A204.1 (cell line): Measurements from ENCODE around the gene HOXA3.

Source experiments
- FAIRE-seq: peaks from 2 replicates; lab custom pipeline; 2012; peaks lifted over from hg19 to GRCh38; lab: Jason Lieb, UNC

HOXA3 gene

DNA sequence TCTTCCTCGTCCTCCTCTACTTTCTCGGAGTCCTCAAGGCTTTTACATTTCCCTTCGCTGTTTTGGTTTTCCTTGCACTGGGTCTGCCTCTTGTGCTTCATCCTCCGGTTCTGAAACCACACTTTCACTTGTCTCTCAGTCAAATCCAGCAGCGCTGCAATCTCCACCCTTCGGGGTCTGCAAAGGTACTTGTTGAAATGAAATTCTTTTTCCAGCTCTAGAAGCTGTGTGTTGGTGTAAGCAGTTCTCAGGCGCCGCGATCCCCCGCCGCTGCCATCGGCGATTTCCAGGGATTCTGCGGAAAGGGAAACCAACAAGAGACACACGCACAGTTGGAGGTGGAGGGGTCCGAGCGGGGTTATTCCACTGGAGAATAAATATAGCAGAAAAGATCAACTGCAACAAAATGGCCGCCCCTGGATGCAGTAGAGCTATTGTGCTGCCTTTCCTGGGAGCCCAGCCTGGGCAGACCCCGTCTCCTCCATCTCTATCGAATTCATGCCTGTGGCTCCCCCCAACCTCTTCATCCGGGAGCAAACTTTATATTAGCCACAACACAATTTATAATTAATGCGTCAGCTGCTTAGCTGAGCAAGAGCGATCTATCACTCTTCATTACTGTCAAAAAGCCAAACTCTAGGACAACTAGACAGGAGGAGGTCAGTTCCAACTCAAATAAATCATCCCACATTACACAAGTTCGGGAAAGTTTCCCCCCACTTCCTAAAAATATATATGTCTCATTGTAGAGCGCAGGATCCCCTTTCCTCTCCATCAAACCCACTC, 51.0 kb downstream of the HOXA3 start:
- FAIRE-seq = no peak

DNA sequence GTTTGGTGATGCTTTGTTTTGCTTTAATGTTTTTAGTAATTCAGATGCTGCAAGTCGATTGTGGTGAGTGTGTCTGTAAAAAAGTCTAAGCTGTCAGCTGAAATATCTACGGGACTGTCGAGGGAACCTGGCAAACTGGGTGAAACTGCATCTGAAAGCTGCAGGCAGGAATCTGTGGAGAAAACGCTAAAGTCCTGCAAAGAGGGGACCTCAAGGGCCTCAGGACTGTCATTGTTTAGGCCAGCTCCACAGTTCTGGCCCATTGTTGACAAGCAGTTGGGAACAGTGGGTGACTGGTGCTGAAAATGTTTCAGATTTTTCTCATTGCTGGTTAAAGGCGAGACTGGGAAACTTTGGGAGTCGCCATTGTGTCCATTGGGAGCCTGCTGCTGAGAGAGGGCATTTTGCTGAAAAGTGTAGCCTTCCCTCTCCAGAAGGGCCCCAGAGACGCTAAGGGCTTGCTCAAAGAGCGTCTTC, 51.7 kb downstream of the HOXA3 start:
- FAIRE-seq = no peak

DNA sequence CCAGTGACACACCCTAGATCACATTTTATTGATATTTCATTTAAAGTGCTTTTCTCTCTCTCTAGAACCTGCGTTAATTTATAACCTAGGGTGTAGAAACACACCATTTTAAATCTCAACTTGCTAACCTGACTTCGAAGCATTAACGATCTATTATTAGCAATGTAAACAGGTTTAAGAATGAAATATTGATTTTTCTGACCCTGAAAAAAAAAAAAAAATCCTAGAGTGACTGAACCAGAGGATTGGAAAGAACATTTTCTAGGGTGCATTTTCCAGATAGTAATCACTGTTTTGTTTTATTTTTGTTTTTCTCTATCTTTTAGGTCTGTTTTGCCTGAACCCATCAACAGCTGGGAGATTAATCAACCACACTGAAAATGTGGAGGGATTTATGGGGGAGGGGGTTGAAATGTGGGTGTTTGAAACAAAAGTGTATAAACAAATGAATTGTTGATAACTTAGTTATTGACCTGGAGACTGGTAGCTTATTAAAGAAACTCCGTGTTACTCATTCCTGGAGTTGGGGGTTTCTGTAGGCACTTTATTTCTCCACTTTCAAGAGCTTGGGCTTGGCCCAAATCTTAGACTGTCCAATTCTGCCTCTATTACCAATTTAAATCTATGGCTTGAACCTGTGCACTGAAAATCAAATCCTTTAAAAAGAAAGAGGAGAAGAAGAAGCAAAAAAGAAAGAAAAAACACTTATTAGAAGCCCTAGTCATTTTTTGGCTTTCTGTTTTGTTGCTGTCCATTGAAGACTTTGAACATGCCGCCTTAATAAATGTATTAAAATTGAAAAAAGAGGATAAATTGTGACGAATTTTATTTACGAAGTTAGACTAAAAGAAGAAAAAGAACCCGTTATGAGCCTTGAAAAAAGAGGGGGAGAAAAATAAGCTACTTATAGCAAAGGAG, 52.7 kb downstream of the HOXA3 start:
- FAIRE-seq = no peak

DNA sequence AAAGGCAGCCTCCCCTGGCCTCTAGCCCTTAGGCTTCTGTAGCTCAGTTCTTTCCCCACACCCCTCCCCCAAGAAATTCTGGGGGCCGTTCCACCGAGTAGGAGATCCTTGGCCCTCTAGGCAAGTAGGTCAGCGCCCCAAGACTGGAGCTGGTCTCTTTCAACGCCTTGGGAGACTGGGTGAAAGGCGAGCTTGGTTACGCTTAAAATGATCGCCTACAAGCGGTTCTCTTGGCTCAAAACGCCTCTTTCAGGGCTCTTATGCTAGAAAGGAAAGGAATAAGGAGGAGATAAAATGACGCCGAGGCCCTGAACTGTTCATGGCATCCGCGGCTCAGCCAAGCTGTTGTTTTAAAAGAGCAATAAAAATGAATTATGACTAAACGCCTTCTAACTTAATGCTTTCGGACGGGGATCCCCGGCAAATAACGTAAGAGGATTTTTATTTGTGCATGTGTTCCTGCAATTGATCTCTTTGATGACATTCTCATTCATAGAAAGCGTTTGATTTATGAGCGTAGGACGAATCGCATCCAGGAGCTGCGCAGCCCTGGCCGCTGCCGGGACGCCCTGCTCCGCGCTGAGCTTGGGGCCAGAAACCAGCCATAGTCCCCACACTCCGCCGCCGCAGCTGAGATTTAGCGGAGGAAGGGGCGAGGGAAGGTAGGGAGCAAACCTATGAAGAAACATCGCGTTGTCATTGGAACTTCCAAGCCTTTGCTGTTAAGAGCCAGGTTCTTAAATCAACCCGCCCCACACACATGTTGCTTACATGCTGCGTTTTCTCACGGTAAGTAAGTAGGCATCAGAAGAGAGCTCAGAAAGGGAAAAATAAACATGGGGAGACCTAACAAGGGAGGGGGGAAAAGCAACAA, 53.6 kb downstream of the HOXA3 start:
- FAIRE-seq = no peak

DNA sequence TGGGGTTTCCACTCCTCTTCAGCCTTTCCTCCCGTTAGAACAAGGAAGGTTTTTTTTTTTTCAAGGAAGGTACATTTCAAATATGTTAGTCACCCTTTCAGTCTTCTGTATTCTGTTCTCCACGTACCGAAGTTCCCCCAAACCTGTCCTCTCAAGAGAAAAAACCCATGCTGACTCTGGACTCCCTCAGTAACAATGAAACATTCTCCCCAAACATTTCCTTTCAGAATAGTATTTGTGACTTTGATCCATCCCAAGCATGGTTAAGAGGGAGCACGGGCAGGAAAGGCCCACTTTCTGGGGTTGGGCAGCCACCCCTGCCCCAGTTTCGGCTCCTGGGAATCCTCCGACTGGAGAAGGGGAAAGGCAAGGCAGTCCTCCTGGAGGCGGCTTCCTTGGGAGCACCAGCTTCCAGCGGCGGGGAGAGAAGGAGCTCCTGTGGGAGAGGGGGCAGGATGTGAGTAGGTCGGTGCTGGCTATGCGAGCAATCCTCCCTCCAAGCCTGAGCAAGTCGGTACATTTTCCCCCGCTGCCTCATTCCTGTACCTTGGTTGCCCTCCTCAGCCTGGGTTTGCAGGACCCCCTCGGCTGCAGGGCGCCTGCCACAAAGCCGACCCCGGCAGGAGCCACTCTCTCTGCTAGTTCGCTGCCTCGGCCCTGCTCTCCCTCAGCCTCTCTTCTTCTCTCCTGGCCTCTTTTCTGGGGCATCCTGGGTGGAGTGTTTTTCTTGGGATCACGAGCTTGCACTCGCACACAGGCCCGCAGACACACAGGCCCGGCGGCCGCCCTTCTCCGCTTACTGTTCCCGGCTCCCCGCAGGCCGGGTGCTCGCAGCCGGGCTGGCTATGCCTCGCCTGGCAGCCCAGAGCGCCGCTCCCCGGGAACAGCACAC, 54.5 kb downstream of the HOXA3 start:
- FAIRE-seq = no peak

DNA sequence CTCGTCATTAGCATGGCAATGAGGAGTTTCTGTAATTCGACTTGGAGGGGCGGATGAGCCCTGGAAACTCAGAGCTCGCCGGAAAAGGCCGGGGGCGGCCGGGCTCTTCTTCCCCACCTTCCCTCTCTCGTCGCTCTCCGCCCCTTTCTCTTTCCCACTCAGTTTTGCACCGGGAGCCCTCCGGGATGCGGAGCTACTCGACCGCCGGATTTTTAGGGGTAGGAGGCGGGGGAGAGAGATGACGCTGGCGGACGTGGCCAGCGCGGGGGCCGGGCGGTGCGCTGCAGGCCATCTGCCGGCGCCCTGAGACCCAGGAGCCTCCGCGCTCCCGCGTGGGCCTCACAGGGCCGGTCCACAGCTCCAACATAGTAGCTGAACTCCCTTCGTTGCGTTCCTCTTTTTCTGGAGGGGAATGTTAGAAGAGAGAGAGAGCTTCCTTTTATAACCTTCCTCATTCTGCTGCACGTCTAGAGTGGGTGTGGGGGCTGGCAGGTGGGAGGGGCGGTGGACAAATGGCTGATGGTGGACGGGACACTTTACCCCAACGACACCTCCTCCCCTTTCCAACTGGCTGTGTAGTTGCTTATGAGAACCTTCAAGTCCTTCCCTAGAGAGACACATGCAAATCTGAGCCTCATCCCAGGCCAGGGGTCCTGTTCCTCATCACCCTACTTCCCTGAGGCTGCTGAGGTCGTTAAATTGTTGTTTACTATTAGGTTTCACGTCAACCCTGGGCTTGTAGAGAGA, 55.4 kb downstream of the HOXA3 start:
- FAIRE-seq = no peak

DNA sequence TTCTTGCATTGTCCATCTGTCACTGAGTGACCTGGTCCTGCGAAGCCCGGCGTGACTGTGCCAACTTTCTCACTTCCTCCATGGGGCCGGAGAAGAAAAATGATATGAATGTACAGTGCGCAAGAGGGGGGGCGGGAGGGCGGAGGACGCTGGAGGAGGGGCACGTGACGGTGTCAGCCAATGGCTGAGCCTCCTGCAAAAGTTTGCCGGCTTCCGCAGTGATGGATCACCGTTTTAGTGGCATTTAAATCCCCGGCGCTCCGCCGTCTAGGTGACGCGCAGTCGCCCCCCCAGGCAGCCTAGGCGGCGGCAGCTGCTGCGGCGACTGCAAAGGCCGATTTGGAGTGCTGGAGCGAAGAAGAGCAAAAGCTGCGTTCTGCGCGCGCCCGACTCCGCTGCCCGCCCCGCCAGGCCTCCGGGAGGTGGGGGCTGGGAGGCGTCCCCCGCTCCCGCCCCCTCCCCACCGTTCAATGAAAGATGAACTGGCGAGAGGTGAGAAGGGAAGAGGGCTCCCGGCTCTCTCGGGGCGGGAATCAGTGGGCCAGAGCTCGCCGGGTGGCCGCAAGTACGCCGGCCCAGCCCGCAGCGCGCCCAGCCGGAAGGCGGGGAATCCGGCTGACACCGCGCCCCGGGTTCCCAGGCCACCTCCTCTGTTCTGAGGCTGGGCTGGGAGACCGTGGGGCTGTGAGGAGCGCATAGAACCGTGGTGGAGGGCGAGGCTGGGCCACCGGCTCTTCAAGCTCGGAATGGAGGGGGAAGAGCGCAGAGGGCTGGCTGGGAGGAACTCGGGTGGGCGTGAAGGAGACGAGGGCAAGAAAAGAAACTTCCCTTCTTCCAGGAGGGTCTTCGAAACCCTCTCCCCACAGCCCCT, 56.3 kb downstream of the HOXA3 start, which contains the start of gene HOXA1:
TSS of gene HOXA1 (minus strand) at position 104 of the 871 bp plus-strand sequence. CDS start at position 16, 88 bp downstream.
- no peak for FAIRE-seq

DNA sequence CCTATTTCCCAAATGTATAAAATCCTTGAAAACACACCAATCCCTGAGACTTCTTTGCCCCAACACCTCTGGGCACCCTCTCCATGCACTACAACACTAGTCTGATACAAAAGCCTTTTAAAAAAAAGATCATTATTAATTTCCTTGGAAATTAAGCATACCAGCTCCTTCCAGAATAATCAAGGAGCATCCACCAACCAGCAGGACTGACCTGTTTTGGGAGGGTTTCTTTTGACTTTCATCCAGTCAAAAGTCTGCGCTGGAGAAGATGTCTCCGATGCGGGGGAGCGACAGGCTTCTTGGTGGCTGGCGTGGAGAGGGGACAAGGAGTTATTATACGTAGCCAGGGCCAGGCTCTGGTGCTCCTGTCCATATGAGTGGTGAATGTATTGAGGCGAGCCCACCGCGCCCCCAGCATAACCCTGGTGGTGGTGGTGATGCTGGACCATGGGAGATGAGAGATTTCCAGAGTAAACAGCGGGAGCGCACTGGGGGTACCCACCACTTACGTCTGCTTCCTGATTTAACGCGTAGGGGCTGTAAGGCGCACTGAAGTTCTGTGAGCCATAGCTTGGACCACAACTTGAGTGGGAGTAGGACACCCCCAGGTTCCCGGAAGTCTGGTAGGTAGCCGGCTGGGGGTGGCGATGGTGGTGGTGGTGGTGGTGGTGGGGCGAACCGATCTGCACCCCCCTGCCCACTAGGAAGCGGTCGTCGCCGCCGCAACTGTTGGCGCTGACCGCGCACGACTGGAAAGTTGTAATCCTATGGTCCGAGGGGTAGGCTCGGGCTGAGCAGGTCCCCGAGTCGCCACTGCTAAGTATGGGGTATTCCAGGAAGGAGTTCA, 57.1 kb downstream of the HOXA3 start:
- FAIRE-seq = no peak

DNA sequence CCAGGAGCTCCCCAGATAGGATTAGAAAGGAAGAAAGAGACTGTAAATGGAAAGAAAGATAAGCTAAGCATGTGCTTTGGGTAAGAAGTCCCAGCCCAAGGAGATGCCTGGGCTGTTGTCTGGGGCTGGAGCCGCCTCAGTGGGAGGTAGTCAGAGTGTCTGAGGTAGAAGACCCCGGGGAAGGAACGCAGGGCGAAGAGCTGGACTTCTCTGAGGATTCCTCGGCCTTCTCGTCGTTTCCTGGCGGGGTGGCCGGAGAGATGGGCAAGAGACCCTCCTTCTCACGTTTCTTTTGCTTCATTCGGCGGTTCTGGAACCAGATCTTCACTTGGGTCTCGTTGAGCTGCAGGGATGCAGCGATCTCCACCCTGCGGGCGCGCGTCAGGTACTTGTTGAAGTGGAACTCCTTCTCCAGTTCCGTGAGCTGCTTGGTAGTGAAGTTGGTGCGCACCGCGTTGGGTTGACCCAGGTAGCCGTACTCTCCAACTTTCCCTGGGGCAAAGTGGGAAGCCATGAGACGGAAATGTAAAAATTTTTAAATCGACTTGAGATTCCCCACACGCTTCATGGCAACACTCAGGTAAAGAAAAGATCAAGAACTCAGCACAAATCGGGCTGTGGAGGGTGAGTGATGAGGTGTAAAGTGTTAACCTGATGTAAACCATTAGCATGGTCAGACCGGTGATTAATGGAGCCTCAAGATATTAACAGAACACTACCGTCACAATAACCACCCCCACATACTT, 57.9 kb downstream of the HOXA3 start:
- FAIRE-seq = no peak

DNA sequence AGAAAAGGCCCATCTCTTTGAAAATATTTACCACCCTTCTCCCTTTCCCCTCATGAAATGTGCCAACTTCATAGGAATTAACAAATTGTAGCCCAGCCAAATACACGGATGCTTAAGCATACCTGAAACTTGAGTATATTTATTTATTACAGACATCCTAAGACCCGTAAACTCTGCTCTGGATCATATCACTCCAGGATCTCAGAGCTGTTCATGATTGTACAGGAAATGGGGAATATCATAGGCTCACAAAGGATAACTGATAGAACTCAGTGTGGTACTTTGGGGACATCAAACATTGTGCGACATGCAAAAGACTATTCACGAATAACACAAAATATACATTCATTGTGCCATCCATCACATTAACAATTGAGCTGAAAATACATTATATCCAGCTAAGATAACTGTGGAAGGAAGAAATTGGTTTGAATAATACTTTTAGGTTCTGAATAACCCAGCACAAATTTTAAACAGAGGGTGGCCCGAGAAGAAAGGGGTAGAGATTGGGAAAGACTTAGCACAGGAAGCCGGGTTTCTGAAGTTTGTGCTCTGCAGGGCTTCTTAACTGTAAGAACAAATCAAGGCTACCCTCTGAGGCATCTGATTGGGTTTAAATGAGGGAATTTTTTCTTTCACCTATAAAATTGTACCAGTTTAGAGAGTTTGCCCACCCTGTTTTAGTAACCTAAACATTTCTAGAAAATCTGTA, 59.0 kb downstream of the HOXA3 start:
- FAIRE-seq = no peak

DNA sequence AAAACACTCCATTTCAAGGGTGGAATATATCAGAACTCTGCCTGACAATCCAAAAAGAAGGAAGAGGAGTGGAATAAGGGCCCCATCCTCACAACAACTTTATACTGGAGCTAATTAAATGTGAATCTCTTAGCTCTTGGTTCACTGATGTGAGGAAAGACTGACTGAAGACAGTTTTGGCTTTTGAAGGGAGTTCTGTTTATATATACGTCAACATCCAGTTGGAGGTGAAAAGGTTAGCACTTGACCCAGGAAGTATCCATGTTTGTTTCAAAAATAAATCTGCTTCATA, 59.6 kb downstream of the HOXA3 start:
- no peak for FAIRE-seq

DNA sequence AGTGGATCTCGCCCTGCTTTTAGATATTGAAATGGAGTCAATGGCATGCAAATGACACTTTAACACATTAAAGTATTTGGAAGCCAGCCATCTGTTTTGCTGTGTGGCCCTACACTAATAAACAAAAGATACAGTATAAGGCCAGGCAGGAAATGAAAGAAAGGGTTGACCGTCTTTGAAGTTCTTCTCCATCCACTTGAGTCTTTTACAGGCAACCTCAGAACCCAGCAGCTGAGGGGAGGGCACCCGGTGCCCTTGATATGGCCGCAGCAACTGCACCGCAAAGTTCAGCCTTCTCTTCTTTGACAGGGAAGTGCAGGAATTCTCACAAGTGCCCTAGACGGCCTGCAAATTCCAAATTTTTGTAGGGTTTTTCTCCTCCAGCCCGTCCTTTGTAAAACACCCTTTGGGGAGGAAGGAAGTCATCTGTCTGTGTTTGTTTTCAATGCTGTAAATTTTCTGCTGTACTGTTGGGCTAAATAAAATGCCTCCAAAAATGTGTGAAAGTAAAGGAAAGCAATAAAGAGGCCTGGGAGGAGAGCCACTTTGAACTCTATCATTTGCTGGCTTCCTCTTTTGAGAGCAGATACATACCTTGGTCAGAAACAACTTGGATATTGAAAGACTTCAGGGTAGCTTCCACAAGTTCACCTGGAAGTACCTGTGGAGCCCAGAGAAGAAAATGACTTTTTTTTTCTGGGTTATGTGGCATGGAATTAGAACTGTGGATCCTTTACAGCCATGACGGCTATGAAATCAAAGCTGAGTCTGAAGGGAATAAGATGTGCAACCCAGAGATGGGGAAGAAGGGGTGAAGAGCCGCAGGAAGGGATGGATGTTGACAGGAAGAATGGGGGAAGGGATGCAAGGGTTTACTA, 60.2 kb downstream of the HOXA3 start:
- no peak for FAIRE-seq

DNA sequence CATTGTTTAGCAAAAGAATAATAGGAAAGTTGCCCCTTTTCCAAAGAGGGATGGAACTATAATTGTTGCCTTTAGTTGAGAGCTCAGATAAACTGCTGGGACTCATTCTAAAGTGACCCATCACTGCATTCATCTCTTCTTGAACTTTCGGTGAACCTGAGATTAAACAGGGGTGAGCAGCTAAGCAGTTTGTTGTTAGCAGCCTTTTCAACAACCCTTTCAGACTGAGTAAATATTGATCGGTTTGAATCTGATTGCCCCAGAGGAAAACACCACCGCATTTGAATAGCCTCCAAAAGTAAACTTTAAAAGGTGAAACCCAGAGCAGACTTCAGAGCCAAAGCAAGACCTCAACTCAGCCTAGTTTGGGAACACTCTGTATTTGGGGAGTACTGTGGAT, 61.3 kb downstream of the HOXA3 start:
- FAIRE-seq = no peak

DNA sequence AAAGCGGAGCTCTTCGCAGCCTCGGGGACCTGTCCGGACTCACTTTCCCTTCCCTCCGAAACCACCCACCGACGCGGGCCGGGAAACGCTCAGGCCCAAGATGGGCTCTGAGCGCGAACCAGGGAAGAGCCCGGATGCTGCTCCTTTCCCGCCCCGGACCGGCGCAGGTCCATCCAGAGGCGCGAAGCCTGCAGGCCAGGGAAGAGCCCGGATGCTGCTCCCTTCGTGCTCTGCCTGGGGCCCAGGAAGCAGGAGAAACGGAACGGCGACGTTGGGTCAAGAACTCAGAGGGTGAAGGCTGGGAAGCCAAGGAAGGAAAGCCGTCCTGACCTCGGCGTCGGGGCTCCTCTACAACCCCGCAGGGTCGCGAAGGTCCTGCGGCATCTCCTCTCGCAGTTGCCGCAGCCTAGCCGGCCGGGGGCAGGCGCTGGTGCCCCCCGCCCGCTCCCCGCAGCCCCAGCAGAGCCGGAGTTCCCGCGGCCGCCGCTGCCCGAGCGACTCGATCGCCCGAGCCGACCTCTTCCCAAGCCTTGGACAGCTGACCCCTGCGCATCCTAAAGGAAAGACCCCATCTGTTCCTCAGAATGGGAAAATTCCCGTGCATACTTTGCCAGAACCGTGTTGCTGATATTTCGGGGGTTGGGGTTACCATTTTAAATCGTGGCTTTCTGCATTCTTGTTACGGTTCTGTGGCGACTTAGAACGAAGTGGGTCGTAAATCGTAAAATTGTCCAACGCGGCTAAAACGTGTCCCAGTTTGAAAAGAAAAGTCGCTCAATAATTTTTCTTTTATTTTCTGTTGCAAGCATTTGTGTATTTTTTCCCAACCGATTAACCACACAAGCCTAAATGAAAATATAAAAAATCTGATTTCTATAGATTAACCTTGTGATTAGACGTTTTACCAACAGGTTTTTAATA, 64.1 kb downstream of the HOXA3 start:
- FAIRE-seq = no peak

DNA sequence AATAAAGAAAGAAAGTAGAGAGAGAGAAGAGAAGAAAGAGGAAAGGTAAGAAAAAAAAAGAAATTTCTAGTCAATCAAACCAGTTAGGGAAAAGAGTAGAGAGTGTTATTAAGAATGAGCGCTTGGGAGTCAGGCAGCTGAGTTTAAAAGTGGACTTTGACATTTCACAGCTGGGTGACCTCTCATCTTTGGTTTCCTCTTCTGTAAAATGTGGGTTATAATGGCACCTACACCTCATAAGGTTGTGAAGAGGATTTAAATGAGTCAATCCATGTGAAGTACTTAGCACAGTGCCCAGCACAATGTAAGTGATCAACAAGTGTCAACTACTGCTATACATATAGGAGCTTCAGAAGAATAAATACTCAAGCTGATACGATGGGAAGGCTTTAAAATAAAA, 68.7 kb downstream of the HOXA3 start:
- no peak for FAIRE-seq
